GM21825 (cell line): Measurements from ENCODE around the gene SHCBP1.
"Not testable (repeated sequence)": the region's sequence is repeated elsewhere in the genome, so short reads cannot be mapped to it uniquely, and the experiment has no call there.

Experiments used
- ATAC-seq: cut with Tn5 transposase; IDR thresholded peaks from one replicate; pipeline ENCODE4 v1.9.1; 2021; ENCODE audit warnings: mild to moderate bottlenecking, moderate library complexity; ENCODE audit not compliant: unreplicated experiment

The SHCBP1 gene

GRCh38 chr16:46618516-46618915 lies 2.7 kb downstream of the SHCBP1 start:
- ATAC-seq, result no peak

GRCh38 chr16:46614006-46614405 lies 7.2 kb downstream of the SHCBP1 start:
- ATAC-seq, result no peak

GRCh38 chr16:46613352-46613751 lies 7.8 kb downstream of the SHCBP1 start:
- no peak for ATAC-seq

GRCh38 chr16:46612121-46612520 lies 9.1 kb downstream of the SHCBP1 start:
- no peak for ATAC-seq

- ATAC-seq, result no peak
These were observed 13.7 kb downstream of the SHCBP1 start for GRCh38 chr16:46607529-46607928.

GRCh38 chr16:46606231-46606630 lies 14.9 kb downstream of the SHCBP1 start:
- ATAC-seq, result no peak

GRCh38 chr16:46591257-46591656 lies 29.9 kb downstream of the SHCBP1 start:
- ATAC-seq, result no peak

GRCh38 chr16:46586011-46586577 lies 35.1 kb downstream of the SHCBP1 start:
- ATAC-seq, result no peak

GRCh38 chr16:46583036-46583435 lies 38.1 kb downstream of the SHCBP1 start:
- ATAC-seq, result no peak

GRCh38 chr16:46582313-46582712 lies 38.9 kb downstream of the SHCBP1 start:
- no peak for ATAC-seq

- ATAC-seq, result no peak
These were observed 43.1 kb downstream of the SHCBP1 start for GRCh38 chr16:46577988-46578579.

GRCh38 chr16:46573834-46574159 lies 47.4 kb downstream of the SHCBP1 start:
- no peak for ATAC-seq

GRCh38 chr16:46573008-46573833 lies 48.0 kb downstream of the SHCBP1 start:
- ATAC-seq, result no peak

- ATAC-seq, result no peak
These were observed 51.9 kb downstream of the SHCBP1 start for GRCh38 chr16:46569231-46569735.

GRCh38 chr16:46568472-46569230 lies 52.5 kb downstream of the SHCBP1 start:
- ATAC-seq, result no peak

- no peak for ATAC-seq
These were observed 58.2 kb downstream of the SHCBP1 start for GRCh38 chr16:46562979-46563378.

GRCh38 chr16:46558018-46558417 lies 63.2 kb downstream of the SHCBP1 start:
- ATAC-seq, result no peak

- ATAC-seq, result no peak
These were observed 65.2 kb downstream of the SHCBP1 start for GRCh38 chr16:46555951-46556350.

- ATAC-seq, result not testable (repeated sequence)
These were observed 66.7 kb downstream of the SHCBP1 start for GRCh38 chr16:46554435-46554834.

GRCh38 chr16:46549477-46549876 lies 71.7 kb downstream of the SHCBP1 start:
- ATAC-seq, result no peak
